ENCODE measurements around the gene KCNK13.

The KCNK13 gene

DNA sequence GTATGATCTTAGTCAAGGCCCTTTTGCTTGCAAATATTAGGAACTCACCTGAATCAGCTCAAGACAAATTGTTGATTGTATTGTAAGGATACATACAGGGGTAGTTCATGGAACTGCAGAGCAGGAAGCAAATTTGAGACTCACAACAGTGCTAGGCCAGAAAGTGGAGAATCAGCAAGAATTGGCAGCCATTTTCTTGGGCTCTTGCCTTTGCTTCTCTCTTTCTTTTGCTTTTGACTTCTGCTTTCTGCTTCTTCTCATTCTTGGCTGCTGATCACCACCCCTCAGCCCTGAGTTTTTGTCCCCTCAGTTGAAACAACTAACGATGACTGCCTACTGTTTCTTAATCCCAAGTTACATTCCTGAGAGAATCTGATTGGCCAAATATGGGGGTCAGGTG, 34.8 kb downstream of the KCNK13 start:
- TF ChIP-seq ZNF10 (tag by site-specific recombination; IDR thresholded peaks at IDR 0.05): no peak
- TF ChIP-seq ZNF221 (tag by site-specific recombination; IDR thresholded peaks at IDR 0.05; ENCODE audit: borderline replicate concordance): no peak
- TF ChIP-seq ZNF514 (tag by site-specific recombination; IDR thresholded peaks at IDR 0.05): no peak
- TF ChIP-seq ZNF335 (tag by site-specific recombination; conservative IDR thresholded peaks at IDR 0.05): no peak
- TF ChIP-seq ZBTB7A (tag by site-specific recombination; IDR thresholded peaks at IDR 0.05; ENCODE audit: low read depth): no peak
- no peak for TF ChIP-seq ZNF654 (tag by site-specific recombination; IDR thresholded peaks at IDR 0.05; ENCODE audit: low read depth)
- no peak for TF ChIP-seq SCRT1 (tag by site-specific recombination; IDR thresholded peaks at IDR 0.05; ENCODE audit: borderline replicate concordance)
- no peak for TF ChIP-seq ZNF664 (tag by site-specific recombination; IDR thresholded peaks at IDR 0.05)
- no peak for TF ChIP-seq ZNF610 (tag by site-specific recombination; IDR thresholded peaks at IDR 0.05; ENCODE audit: borderline replicate concordance)
- no peak for TF ChIP-seq ZNF157 (tag by site-specific recombination; IDR thresholded peaks at IDR 0.05)
- no peak for TF ChIP-seq ZNF707 (tag by site-specific recombination; IDR thresholded peaks at IDR 0.05)
- TF ChIP-seq, protein P1, sequence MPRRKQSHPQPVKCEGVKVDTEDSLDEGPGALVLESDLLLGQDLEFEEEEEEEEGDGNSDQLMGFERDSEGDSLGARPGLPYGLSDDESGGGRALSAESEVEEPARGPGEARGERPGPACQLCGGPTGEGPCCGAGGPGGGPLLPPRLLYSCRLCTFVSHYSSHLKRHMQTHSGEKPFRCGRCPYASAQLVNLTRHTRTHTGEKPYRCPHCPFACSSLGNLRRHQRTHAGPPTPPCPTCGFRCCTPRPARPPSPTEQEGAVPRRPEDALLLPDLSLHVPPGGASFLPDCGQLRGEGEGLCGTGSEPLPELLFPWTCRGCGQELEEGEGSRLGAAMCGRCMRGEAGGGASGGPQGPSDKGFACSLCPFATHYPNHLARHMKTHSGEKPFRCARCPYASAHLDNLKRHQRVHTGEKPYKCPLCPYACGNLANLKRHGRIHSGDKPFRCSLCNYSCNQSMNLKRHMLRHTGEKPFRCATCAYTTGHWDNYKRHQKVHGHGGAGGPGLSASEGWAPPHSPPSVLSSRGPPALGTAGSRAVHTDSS (tag by site-specific recombination; IDR thresholded peaks at IDR 0.05): no peak
- TF ChIP-seq ZBTB48 (tag by site-specific recombination; IDR thresholded peaks at IDR 0.05): no peak
- TF ChIP-seq FEZF1 (tag by site-specific recombination; IDR thresholded peaks at IDR 0.05): no peak
- TF ChIP-seq ZNF324 (tag by site-specific recombination; IDR thresholded peaks at IDR 0.05): no peak
- no peak for TF ChIP-seq ZFHX2 (tag by site-specific recombination; conservative IDR thresholded peaks at IDR 0.05)
- TF ChIP-seq ZNF114 (tag by site-specific recombination; IDR thresholded peaks at IDR 0.05): no peak
- no peak for TF ChIP-seq ZNF747 (tag by site-specific recombination; IDR thresholded peaks at IDR 0.05)
- TF ChIP-seq, protein P2, sequence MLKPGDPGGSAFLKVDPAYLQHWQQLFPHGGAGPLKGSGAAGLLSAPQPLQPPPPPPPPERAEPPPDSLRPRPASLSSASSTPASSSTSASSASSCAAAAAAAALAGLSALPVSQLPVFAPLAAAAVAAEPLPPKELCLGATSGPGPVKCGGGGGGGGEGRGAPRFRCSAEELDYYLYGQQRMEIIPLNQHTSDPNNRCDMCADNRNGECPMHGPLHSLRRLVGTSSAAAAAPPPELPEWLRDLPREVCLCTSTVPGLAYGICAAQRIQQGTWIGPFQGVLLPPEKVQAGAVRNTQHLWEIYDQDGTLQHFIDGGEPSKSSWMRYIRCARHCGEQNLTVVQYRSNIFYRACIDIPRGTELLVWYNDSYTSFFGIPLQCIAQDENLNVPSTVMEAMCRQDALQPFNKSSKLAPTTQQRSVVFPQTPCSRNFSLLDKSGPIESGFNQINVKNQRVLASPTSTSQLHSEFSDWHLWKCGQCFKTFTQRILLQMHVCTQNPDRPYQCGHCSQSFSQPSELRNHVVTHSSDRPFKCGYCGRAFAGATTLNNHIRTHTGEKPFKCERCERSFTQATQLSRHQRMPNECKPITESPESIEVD (tag by site-specific recombination; IDR thresholded peaks at IDR 0.05): no peak
- no peak for TF ChIP-seq ZNF701 (tag by site-specific recombination; IDR thresholded peaks at IDR 0.05)
- Histone ChIP-seq H3K36me3 (ENCODE audit: control insufficient read depth in 2 of 2, insufficient read depth in 1 of 2, low read length in 2 of 2) (no peaks in the 10 kb centered on the region), H3K4me1 (ENCODE audit: control insufficient read depth, insufficient read depth, low read length) (0 out of 2 replicates have a peak, but pooled peaks cover under 1% of the 10 kb centered on the region), H3K4me3 (ENCODE audit: low read depth, low read length) (no peak overlapping the region), H3K9me3 (ENCODE audit: control insufficient read depth, insufficient read depth, low read depth, low read length) (no peaks in the 10 kb centered on the region), H3K27ac (ENCODE audit: extremely low read depth, low read depth, low read length) (no peak overlapping the region)
- ChIA-PET CTCF (no interaction called here), POLR2A (no interaction called here)

DNA sequence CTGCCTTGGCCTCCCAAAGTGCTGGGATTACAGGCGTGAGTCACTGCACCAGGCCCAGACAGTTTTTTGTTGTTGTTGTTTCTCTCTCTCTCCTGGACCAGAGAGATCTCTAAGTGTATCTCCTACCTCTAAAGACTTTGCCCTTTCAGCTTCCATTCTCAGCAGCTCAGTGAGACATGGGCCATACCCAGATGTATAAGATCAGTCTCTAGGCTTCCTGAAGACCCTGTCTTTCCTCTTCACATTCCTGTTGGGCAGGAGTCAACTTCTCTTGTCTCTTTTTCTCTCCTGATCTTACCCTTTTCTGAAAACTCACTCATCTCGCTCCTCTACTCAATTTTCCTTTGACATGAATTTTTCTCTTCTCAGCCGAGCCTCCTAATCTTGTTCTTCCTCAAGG, 42.0 kb downstream of the KCNK13 start:
- H3K4me3 ChIP-seq (ENCODE audit: low read depth, low read length): no peak overlapping the region
- H3K9me3 ChIP-seq (ENCODE audit: control insufficient read depth, insufficient read depth, low read depth, low read length): no peaks in the 10 kb centered on the region
- TF ChIP-seq ZNF433 (tag by site-specific recombination; IDR thresholded peaks at IDR 0.05; ENCODE audit: low read depth) (no peak), ZNF621 (tag by site-specific recombination; IDR thresholded peaks at IDR 0.05) (no peak), ZBTB1 (tag by site-specific recombination; IDR thresholded peaks at IDR 0.05) (no peak), ZNF416 (tag by site-specific recombination; IDR thresholded peaks at IDR 0.05) (no peak)
- TF ChIP-seq, protein P3, sequence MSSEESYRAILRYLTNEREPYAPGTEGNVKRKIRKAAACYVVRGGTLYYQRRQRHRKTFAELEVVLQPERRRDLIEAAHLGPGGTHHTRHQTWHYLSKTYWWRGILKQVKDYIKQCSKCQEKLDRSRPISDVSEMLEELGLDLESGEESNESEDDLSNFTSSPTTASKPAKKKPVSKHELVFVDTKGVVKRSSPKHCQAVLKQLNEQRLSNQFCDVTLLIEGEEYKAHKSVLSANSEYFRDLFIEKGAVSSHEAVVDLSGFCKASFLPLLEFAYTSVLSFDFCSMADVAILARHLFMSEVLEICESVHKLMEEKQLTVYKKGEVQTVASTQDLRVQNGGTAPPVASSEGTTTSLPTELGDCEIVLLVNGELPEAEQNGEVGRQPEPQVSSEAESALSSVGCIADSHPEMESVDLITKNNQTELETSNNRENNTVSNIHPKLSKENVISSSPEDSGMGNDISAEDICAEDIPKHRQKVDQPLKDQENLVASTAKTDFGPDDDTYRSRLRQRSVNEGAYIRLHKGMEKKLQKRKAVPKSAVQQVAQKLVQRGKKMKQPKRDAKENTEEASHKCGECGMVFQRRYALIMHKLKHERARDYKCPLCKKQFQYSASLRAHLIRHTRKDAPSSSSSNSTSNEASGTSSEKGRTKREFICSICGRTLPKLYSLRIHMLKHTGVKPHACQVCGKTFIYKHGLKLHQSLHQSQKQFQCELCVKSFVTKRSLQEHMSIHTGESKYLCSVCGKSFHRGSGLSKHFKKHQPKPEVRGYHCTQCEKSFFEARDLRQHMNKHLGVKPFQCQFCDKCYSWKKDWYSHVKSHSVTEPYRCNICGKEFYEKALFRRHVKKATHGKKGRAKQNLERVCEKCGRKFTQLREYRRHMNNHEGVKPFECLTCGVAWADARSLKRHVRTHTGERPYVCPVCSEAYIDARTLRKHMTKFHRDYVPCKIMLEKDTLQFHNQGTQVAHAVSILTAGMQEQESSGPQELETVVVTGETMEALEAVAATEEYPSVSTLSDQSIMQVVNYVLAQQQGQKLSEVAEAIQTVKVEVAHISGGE (tag by site-specific recombination; conservative IDR thresholded peaks at IDR 0.05; ENCODE audit: low read depth): no peak
- TF ChIP-seq, protein P4, sequence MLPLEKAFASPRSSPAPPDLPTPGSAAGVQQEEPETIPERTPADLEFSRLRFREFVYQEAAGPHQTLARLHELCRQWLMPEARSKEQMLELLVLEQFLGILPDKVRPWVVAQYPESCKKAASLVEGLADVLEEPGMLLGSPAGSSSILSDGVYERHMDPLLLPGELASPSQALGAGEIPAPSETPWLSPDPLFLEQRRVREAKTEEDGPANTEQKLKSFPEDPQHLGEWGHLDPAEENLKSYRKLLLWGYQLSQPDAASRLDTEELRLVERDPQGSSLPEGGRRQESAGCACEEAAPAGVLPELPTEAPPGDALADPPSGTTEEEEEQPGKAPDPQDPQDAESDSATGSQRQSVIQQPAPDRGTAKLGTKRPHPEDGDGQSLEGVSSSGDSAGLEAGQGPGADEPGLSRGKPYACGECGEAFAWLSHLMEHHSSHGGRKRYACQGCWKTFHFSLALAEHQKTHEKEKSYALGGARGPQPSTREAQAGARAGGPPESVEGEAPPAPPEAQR (tag by site-specific recombination; IDR thresholded peaks at IDR 0.05): no peak
- H3K27ac ChIP-seq (ENCODE audit: extremely low read depth, low read depth, low read length): no peak overlapping the region
- POLR2A ChIA-PET: no interaction called here
- no peaks in the 10 kb centered on the region for H3K4me1 ChIP-seq (ENCODE audit: control insufficient read depth, insufficient read depth, low read length)
- H3K36me3 ChIP-seq (ENCODE audit: control insufficient read depth in 2 of 2, insufficient read depth in 1 of 2, low read length in 2 of 2): no peaks in the 10 kb centered on the region
- CTCF ChIA-PET: interaction anchor here (0.7 kb wide), 1 partner anchor 260 kb away, joined by 3 read pairs; no protein-coding TSS in a partner anchor

All from HEK293 (cell line).